SK-N-SH (cell line): ENCODE data around the gene ATXN10. TPM values are rescaled to one million over a fixed set of nuclear protein-coding genes. Genes with fewer than 3 reads are reported as not detected.

Experiments
- CTCF ChIA-PET: fragments of 300-600, 350-600 bp; formaldehyde crosslinking; extraction: SDS; loops from one replicate; lab custom pipeline; 2021; lab: Yijun Ruan, JAX
- POLR2A ChIA-PET: fragments of 350-600 bp; sonication (Branson Sonifier 250); formaldehyde crosslinking; extraction: SDS; loops from one replicate; lab custom pipeline; 2020; ENCODE audit warnings: antibody characterized with exemption, inconsistent platforms; lab: Yijun Ruan, JAX
- DNase-seq: peaks from one replicate; pipeline ENCODE4 v3.0.0; 2012
- H2AFZ ChIP-seq: fragments of 200-600 bp; sonication (generic); 2 replicates; pipeline ENCODE4 v1.8.1; 2016; ENCODE audit warnings: antibody characterized with exemption, mild to moderate bottlenecking, low read depth
- H3F3A ChIP-seq: fragments of 200-600 bp; sonication (generic); replicated peaks from 2 replicates; pipeline ENCODE3; 2016; ENCODE audit warnings: antibody characterized with exemption, mild to moderate bottlenecking; ENCODE audit not compliant: insufficient read depth
- H3K27ac ChIP-seq, 2 experiments: fragments of 200-500 bp in 1 of 2; fragments of 200-600 bp in 1 of 2; sonication (Bioruptor generic) in 1 of 2; sonication (generic), shearing (Covaris generic) in 1 of 2; 2 replicates each; pipeline versions ENCODE4 v1.5.1 to v1.6.1; 2014 to 2016; ENCODE audit warnings: low read depth in 2 of 2, inconsistent platforms in 1 of 2, low read length in 1 of 2, mild to moderate bottlenecking in 1 of 2, mixed read lengths in 1 of 2
- H3K27me3 ChIP-seq: fragments of 200-600 bp; sonication (generic), shearing (Covaris generic); 2 replicates; pipeline ENCODE4 v1.6.1; 2016; ENCODE audit warnings: mixed run types; ENCODE audit not compliant: insufficient read depth
- H3K36me3 ChIP-seq, 2 experiments: fragments of 200-500 bp in 1 of 2; fragments of 200-600 bp in 1 of 2; sonication (Bioruptor generic) in 1 of 2; sonication (generic) in 1 of 2; replicated peaks in 1 of 2; 2 replicates each; pipeline versions ENCODE3 to v1.5.1; 2014 to 2016; ENCODE audit warnings: low read length in 1 of 2, mild to moderate bottlenecking in 1 of 2; ENCODE audit not compliant: insufficient read depth in 2 of 2, control insufficient read depth in 1 of 2
- H3K4me1 ChIP-seq, 2 experiments: fragments of 200-500 bp in 1 of 2; fragments of 200-600 bp in 1 of 2; sonication (Bioruptor generic) in 1 of 2; sonication (generic), shearing (Covaris generic) in 1 of 2; 2 replicates each; pipeline versions ENCODE4 v1.5.1 to v1.6.1; 2014 to 2016; ENCODE audit warnings: low read depth in 1 of 2, low read length in 1 of 2, mixed run types in 1 of 2; ENCODE audit not compliant: insufficient read depth in 2 of 2, control insufficient read depth in 1 of 2
- H3K4me2 ChIP-seq: fragments of 200-600 bp; sonication (generic), shearing (Covaris generic); 2 replicates; pipeline ENCODE4 v1.6.1; 2017; ENCODE audit warnings: mixed run types
- H3K4me3 ChIP-seq, 2 experiments: fragments of 200-500 bp in 1 of 2; fragments of 200-600 bp in 1 of 2; sonication (Bioruptor generic) in 1 of 2; sonication (generic), shearing (Covaris generic) in 1 of 2; 2 replicates each; pipeline versions ENCODE4 v1.5.1 to v1.8.1; 2014 to 2016; ENCODE audit warnings: low read depth in 2 of 2, inconsistent platforms in 1 of 2, low read length in 1 of 2, mild to moderate bottlenecking in 1 of 2, mixed read lengths in 1 of 2, moderate library complexity in 1 of 2
- H3K79me2 ChIP-seq: fragments of 200-600 bp; sonication (generic); 2 replicates; pipeline ENCODE4 v1.8.1; 2017; ENCODE audit warnings: mild to moderate bottlenecking; ENCODE audit not compliant: insufficient read depth
- H3K9ac ChIP-seq: fragments of 200-600 bp; sonication (generic); 2 replicates; pipeline ENCODE4 v1.6.1; 2017; ENCODE audit warnings: mixed run types
- H3K9me2 ChIP-seq: fragments of 200-600 bp; sonication (generic); 2 replicates; pipeline ENCODE4 v1.6.1; 2017; ENCODE audit warnings: mixed run types
- H3K9me3 ChIP-seq: fragments of 200-600 bp; sonication (generic); 2 replicates; pipeline ENCODE4 v1.6.1; 2017; ENCODE audit warnings: mixed run types, mild to moderate bottlenecking, moderate library complexity
- H4K20me1 ChIP-seq: fragments of 200-600 bp; sonication (generic); 2 replicates; pipeline ENCODE4 v1.6.1; 2017; ENCODE audit warnings: mild to moderate bottlenecking, mixed run types; ENCODE audit not compliant: insufficient read depth
- ELF1 ChIP-seq: IDR thresholded peaks from 2 replicates; pipeline ENCODE4 v1.4.0; 2012
- EP300 ChIP-seq, 2 experiments: IDR thresholded peaks; 2 replicates each; pipeline versions ENCODE4 v1.4.0 to v1.6.1; 2012; ENCODE audit warnings: borderline replicate concordance in 1 of 2, low read depth in 1 of 2, low read length in 1 of 2
- EZH2phosphoT487 ChIP-seq: fragments of 200-600 bp; sonication (generic); IDR thresholded peaks from 2 replicates; pipeline ENCODE4 v1.6.1; 2017; ENCODE audit warnings: low read depth, mixed run types, mild to moderate bottlenecking, antibody characterized with exemption, moderate library complexity, borderline replicate concordance
- FOSL2 ChIP-seq: IDR thresholded peaks from 2 replicates; pipeline ENCODE4 v1.4.0; 2012; ENCODE audit warnings: low read depth, mild to moderate bottlenecking, moderate library complexity, borderline replicate concordance
- FOXM1 ChIP-seq: IDR thresholded peaks from 2 replicates; pipeline ENCODE4 v1.4.0; 2012; ENCODE audit warnings: low read depth, mild to moderate bottlenecking
- GABPA ChIP-seq: IDR thresholded peaks from 2 replicates; pipeline ENCODE4 v1.4.0; 2012; ENCODE audit warnings: low read depth, mild to moderate bottlenecking
- JUND ChIP-seq: IDR thresholded peaks from 2 replicates; pipeline ENCODE4 v1.4.0; 2012
- MXI1 ChIP-seq: IDR thresholded peaks from 2 replicates; pipeline ENCODE4 v1.6.1; 2012; ENCODE audit warnings: mild to moderate bottlenecking, low read depth, low read length, improper control_type of control experiment
- NFIC ChIP-seq: IDR thresholded peaks from 2 replicates; pipeline ENCODE4 v1.4.0; 2012; ENCODE audit warnings: borderline replicate concordance
- NRF1 ChIP-seq: IDR thresholded peaks from 2 replicates; pipeline ENCODE4 v1.6.1; 2012; ENCODE audit warnings: low read depth, mild to moderate bottlenecking, low read length
- POLR2AphosphoS5 ChIP-seq: IDR thresholded peaks from 2 replicates; pipeline ENCODE4 v1.6.1; 2012; ENCODE audit warnings: low read depth, low read length
- RCOR1 ChIP-seq: fragments of 150-350 bp; IDR thresholded peaks from 2 replicates; pipeline ENCODE4 v1.6.1; 2017; ENCODE audit warnings: antibody characterized with exemption, low read length
- RFX5 ChIP-seq: IDR thresholded peaks from 2 replicates; pipeline ENCODE4 v1.6.1; 2012; ENCODE audit warnings: mild to moderate bottlenecking, improper control_type of control experiment, low read length
- SIN3A ChIP-seq: IDR thresholded peaks from 2 replicates; pipeline ENCODE4 v1.6.1; 2012; ENCODE audit warnings: low read depth, mild to moderate bottlenecking, low read length, moderate library complexity, borderline replicate concordance
- SMC3 ChIP-seq: IDR thresholded peaks from 2 replicates; pipeline ENCODE4 v1.6.1; 2012; ENCODE audit warnings: low read depth, low read length, improper control_type of control experiment
- TCF12 ChIP-seq: IDR thresholded peaks from 2 replicates; pipeline ENCODE4 v1.4.0; 2012
- TEAD4 ChIP-seq: IDR thresholded peaks from 2 replicates; pipeline ENCODE4 v1.4.0; 2012; ENCODE audit warnings: mild to moderate bottlenecking, borderline replicate concordance; ENCODE audit not compliant: insufficient read depth
- YY1 ChIP-seq: IDR thresholded peaks from 2 replicates; pipeline ENCODE4 v1.4.0; 2012; ENCODE audit warnings: low read depth, mild to moderate bottlenecking
- WGBS: methylation state at CpG from one replicate; pipeline ENCODE4 v1.1.6; 2017; ENCODE audit warnings: low lambda C conversion rate; 5-methylcytosine and 5-hydroxymethylcytosine counted together
- polyA plus RNA-seq, 3 experiments: library from polyadenylated mRNA; depleted of rRNA; stranded (reverse); fragments of >200 nt; gene quantifications; 2 replicates each; pipeline ENCODE4 v1.2.3, GENCODE V29; 2012
- TF ChIP-seq, protein P1 (sequence below): fragments of 200-600 bp; sonication (generic); IDR thresholded peaks from 2 replicates; pipeline ENCODE4 v1.6.1; 2017; ENCODE audit warnings: antibody characterized with exemption, mild to moderate bottlenecking, moderate library complexity
- TF ChIP-seq, protein P2 (sequence below): IDR thresholded peaks from 2 replicates; pipeline ENCODE4 v1.4.0; 2012; ENCODE audit warnings: low read depth, borderline replicate concordance
- TF ChIP-seq, protein P3 (sequence below): IDR thresholded peaks from 2 replicates; pipeline ENCODE4; 2012
- TF ChIP-seq, protein P4 (sequence below): IDR thresholded peaks from 2 replicates; pipeline ENCODE4 v1.4.0; 2012; ENCODE audit warnings: low read depth, borderline replicate concordance

The ATXN10 gene
- polyA plus RNA-seq, 1 of the 3 experiments (the other 2 are of a cell fraction) = 202 TPM

DNA sequence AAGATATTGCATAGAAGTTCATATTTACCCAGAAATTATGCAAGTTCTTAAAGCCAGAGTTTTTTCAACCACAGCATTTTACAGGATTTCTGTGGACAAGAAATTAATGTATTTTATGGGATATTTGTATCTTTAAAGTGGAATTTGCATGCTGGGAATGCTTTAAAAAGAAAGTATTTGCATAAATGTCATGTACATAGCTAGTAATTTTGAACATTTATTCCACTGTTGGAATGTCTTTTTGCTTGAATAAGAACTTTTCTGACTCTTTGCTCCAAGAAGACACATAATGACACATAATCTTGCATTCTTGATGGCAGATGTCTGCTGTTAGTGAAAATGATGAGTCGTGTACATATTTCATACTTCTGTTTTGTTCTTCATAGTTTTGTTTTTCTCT lies 66.6 kb downstream of the ATXN10 start:
- no peak for DNase-seq
- Histone ChIP-seq H3K4me3 (no peak overlapping the region), H3K9me3 (no peaks in the 10 kb centered on the region), H3K9me2 (no peaks in the 10 kb centered on the region), H3F3A (peaks cover 8% of the 10 kb centered on the region), H3K9ac (no peak overlapping the region), H3K79me2 (peaks cover 54% of the 10 kb centered on the region), H3K27me3 (no peaks in the 10 kb centered on the region), H3K27ac (no peak overlapping the region), H3K4me1 (no peaks in the 10 kb centered on the region), H3K4me2 (no peak overlapping the region), H3K36me3 (peaks cover 77 to 81% of the 10 kb centered on the region in 2 experiments), H2AFZ (no peak overlapping the region), H4K20me1 (0 out of 2 replicates have a peak, but pooled peaks cover 3% of the 10 kb centered on the region)
- 86% methylated on average over 1 of the region's 1 CpG for WGBS
- POLR2A ChIA-PET = no interaction called here
- CTCF ChIA-PET = interaction anchor here (0.9 to 1.4 kb wide), 2 partner anchors 9 to 258 kb away, joined by 3 read pairs; no protein-coding TSS in a partner anchor
- TF ChIP-seq, protein P1, sequence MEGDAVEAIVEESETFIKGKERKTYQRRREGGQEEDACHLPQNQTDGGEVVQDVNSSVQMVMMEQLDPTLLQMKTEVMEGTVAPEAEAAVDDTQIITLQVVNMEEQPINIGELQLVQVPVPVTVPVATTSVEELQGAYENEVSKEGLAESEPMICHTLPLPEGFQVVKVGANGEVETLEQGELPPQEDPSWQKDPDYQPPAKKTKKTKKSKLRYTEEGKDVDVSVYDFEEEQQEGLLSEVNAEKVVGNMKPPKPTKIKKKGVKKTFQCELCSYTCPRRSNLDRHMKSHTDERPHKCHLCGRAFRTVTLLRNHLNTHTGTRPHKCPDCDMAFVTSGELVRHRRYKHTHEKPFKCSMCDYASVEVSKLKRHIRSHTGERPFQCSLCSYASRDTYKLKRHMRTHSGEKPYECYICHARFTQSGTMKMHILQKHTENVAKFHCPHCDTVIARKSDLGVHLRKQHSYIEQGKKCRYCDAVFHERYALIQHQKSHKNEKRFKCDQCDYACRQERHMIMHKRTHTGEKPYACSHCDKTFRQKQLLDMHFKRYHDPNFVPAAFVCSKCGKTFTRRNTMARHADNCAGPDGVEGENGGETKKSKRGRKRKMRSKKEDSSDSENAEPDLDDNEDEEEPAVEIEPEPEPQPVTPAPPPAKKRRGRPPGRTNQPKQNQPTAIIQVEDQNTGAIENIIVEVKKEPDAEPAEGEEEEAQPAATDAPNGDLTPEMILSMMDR = no peak
- TF ChIP-seq FOXM1 = no peak
- TF ChIP-seq RFX5 = no peak
- no peak for TF ChIP-seq NFIC
- TF ChIP-seq, protein P2, sequence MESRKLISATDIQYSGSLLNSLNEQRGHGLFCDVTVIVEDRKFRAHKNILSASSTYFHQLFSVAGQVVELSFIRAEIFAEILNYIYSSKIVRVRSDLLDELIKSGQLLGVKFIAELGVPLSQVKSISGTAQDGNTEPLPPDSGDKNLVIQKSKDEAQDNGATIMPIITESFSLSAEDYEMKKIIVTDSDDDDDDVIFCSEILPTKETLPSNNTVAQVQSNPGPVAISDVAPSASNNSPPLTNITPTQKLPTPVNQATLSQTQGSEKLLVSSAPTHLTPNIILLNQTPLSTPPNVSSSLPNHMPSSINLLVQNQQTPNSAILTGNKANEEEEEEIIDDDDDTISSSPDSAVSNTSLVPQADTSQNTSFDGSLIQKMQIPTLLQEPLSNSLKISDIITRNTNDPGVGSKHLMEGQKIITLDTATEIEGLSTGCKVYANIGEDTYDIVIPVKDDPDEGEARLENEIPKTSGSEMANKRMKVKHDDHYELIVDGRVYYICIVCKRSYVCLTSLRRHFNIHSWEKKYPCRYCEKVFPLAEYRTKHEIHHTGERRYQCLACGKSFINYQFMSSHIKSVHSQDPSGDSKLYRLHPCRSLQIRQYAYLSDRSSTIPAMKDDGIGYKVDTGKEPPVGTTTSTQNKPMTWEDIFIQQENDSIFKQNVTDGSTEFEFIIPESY = no peak
- no peak for TF ChIP-seq EZH2phosphoT487
- peak; percentile 41 for TF ChIP-seq TCF12
- TF ChIP-seq SMC3 = no peak
- TF ChIP-seq GABPA = no peak
- TF ChIP-seq JUND = 0 out of 2 replicates have a peak, but pooled peaks have one; percentile 20
- no peak for TF ChIP-seq MXI1
- TF ChIP-seq, protein P3, sequence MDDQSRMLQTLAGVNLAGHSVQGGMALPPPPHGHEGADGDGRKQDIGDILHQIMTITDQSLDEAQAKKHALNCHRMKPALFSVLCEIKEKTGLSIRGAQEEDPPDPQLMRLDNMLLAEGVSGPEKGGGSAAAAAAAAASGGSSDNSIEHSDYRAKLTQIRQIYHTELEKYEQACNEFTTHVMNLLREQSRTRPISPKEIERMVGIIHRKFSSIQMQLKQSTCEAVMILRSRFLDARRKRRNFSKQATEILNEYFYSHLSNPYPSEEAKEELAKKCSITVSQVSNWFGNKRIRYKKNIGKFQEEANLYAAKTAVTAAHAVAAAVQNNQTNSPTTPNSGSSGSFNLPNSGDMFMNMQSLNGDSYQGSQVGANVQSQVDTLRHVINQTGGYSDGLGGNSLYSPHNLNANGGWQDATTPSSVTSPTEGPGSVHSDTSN = peak; percentile 32; the same call in 1 of the 2 replicates
- no peak for TF ChIP-seq TEAD4
- TF ChIP-seq EP300 (IDR thresholded peaks at IDR 0.05; ENCODE audit: borderline replicate concordance in 1 of 2, low read depth in 1 of 2, low read length in 1 of 2) = no peak
- TF ChIP-seq ELF1 = no peak
- no peak for TF ChIP-seq SIN3A
- no peak for TF ChIP-seq YY1
- TF ChIP-seq, protein P4, sequence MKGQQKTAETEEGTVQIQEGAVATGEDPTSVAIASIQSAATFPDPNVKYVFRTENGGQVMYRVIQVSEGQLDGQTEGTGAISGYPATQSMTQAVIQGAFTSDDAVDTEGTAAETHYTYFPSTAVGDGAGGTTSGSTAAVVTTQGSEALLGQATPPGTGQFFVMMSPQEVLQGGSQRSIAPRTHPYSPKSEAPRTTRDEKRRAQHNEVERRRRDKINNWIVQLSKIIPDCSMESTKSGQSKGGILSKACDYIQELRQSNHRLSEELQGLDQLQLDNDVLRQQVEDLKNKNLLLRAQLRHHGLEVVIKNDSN = no peak
- TF ChIP-seq RCOR1 = no peak
- no peak for TF ChIP-seq NRF1
- TF ChIP-seq POLR2AphosphoS5 = no peak
- TF ChIP-seq FOSL2 = no peak
